H7 (cell line): ENCODE results near the gene RASAL3. TPM values are rescaled to one million over a fixed set of nuclear protein-coding genes. Genes with fewer than 3 reads are reported as not detected.
"Not testable (repeated sequence)": the region's sequence is repeated elsewhere in the genome, so short reads cannot be mapped to it uniquely, and the experiment has no call there.

ENCODE experiments used
- DNase-seq: peaks from one replicate; pipeline ENCODE4 v3.0.0; 2012
- H3K27me3 ChIP-seq: 2 replicates; pipeline ENCODE4 v1.6.0; 2011; ENCODE audit warnings: mild to moderate bottlenecking, low read length; ENCODE audit not compliant: control insufficient read depth, insufficient read depth
- H3K36me3 ChIP-seq: replicated peaks from 2 replicates; pipeline ENCODE4 v1.5.1; 2011; ENCODE audit warnings: low read length; ENCODE audit not compliant: control insufficient read depth, insufficient read depth
- H3K4me3 ChIP-seq: 2 replicates; pipeline ENCODE4 v1.5.1; 2011; ENCODE audit warnings: low read depth, mild to moderate bottlenecking, control low read depth, low read length, moderate library complexity; ENCODE audit not compliant: insufficient read depth
- total RNA-seq: library from RNA; depleted of rRNA; stranded (reverse); fragments of >200 nt; shearing (Covaris generic); gene quantifications from 2 replicates; pipeline ENCODE4 v1.2.3, GENCODE V29; 2014; rRNA removed

RASAL3 gene
- total RNA-seq, 1 experiment from 2014 or later: not detected

GRCh38 chr19:15411351-15411750, 53.0 kb downstream of the RASAL3 start:
- H3K36me3 ChIP-seq, H3K27me3 ChIP-seq, DNase-seq, H3K4me3 ChIP-seq: not testable (repeated sequence)

- peaks cover 24% of the 10 kb centered on the region for H3K36me3 ChIP-seq
- DNase-seq: no peak
- no peaks in the 10 kb centered on the region for H3K27me3 ChIP-seq
- no peak overlapping the region for H3K4me3 ChIP-seq
These were observed 59.5 kb downstream of the RASAL3 start for GRCh38 chr19:15404780-15405211.

DNA sequence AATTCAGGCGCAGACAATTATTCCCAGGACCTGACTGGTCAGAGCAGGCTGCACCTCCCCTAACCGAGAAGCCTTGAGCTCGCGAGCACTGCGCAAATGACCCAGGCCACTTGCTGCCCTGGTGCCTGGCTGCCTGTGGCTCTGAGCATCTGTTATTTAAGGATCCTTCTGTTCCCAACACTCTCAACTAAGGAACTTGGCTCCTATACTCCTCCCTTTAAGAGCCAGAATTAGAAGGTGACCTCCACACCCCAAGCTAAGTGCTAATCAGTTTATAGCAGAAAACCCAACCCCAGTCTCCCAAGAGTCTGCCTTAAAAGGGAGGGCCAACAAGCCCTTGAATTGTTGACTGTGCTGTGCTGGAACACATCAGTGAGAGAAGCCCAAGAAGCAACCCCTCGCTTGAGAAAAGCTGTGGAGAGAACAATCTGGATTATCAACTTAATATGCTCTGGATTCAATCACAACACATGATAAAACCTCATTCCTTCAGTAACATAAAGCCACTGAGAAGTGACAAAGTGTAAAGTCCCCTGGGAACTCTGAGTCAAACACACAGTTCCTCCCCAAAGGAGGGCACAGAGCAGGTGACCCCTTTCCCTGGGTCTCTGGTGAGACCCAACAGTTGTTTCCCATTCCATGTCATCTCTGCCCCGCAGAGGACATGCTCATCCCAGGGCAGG, 60.1 kb downstream of the RASAL3 start:
- H3K36me3 ChIP-seq: peaks cover 26% of the 10 kb centered on the region
- H3K4me3 ChIP-seq: no peak overlapping the region
- DNase-seq: no peak
- H3K27me3 ChIP-seq: no peaks in the 10 kb centered on the region

DNA sequence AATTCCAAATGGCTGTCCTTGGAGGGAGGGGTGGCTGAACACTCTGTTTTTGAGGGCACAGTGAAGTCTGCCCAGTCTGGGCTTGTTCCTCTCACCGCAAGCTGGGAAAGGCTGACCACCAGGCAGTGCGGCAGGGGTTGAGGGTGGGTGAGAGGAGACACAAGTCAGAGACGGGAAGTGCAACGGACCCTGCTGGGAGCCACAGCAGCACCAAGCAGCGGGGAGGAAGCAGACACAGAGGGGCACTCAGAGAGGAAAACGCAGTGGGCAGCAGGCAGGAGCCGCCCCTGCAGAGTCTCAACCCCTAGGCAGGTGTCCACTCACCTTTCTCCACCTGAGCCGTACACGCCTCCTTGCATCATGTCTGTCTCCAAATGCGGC, 61.2 kb downstream of the RASAL3 start:
- DNase-seq: no peak
- Histone ChIP-seq H3K27me3 (no peaks in the 10 kb centered on the region), H3K36me3 (peaks cover 27% of the 10 kb centered on the region), H3K4me3 (no peak overlapping the region)

- no peak for DNase-seq
- Histone ChIP-seq H3K27me3 (no peaks in the 10 kb centered on the region), H3K36me3 (peaks cover 33% of the 10 kb centered on the region), H3K4me3 (no peak overlapping the region)
These were observed 61.8 kb downstream of the RASAL3 start for GRCh38 chr19:15402411-15403150.

Other genes starting within 250 kb of the RASAL3 start
- gene EPHX3, start 232.1 kb downstream of the RASAL3 start, total RNA-seq: 5.4 and 6.2 TPM in 2 replicates
- 24.8 and 26.1 TPM in 2 replicates for gene BRD4, start 132.0 kb downstream of the RASAL3 start, total RNA-seq
- 24.4 and 25.1 TPM in 2 replicates for gene AKAP8, start 84.8 kb downstream of the RASAL3 start, total RNA-seq
- gene AKAP8L, start 45.6 kb downstream of the RASAL3 start, total RNA-seq: 115 and 168 TPM in 2 replicates
- gene WIZ, start 14.6 kb downstream of the RASAL3 start, total RNA-seq: 16.1 and 17.6 TPM in 2 replicates
- not detected in 2 replicates for gene PGLYRP2, start 15.0 kb upstream of the RASAL3 start, total RNA-seq
- gene CYP4F22, start 44.0 kb upstream of the RASAL3 start, total RNA-seq: not detected in 2 replicates
- gene CYP4F8, start 150.7 kb upstream of the RASAL3 start, total RNA-seq: not detected in 2 replicates
- not detected in 2 replicates for gene CYP4F3, start 176.4 kb upstream of the RASAL3 start, total RNA-seq
- gene CYP4F12, start 208.5 kb upstream of the RASAL3 start, total RNA-seq: not detected in 2 replicates